Esophagus muscularis mucosa (tissue), 4 donors: ENCODE measurements around the gene TMEM200C. TPM values are rescaled to one million over a fixed set of nuclear protein-coding genes. Genes with fewer than 3 reads are reported as not detected.

Experiments
- DNase-seq: peaks from one replicate; pipeline ENCODE4 v3.0.0-alpha.2; 2017; ENCODE audit errors: extremely low spot score
- H3K27ac ChIP-seq, 4 donors: fragments of 200-600 bp; sonication (generic); replicated peaks in 1 of 4; 1 replicate in 3 of 4; 2 replicates in 1 of 4; pipeline ENCODE4 v1.5.1; 2016 to 2019; ENCODE audit warnings: mild to moderate bottlenecking in 1 of 4
- H3K27me3 ChIP-seq, 4 donors: fragments of 200-600 bp; sonication (generic); one replicate each; pipeline versions ENCODE4 v1.5.1 to v1.6.0; 2016 to 2019
- H3K36me3 ChIP-seq, 4 donors: fragments of 200-600 bp; sonication (generic); one replicate each; pipeline ENCODE4 v1.5.1; 2016 to 2019
- H3K4me1 ChIP-seq, 4 donors: fragments of 200-600 bp; sonication (generic); one replicate each; pipeline ENCODE4 v1.5.1; 2016 to 2019
- H3K4me3 ChIP-seq, 4 donors: fragments of 200-600 bp; sonication (generic); 1 replicate in 2 of 4; 2 replicates in 2 of 4; pipeline ENCODE4 v1.5.1; 2016 to 2019; ENCODE audit warnings: mild to moderate bottlenecking in 4 of 4, moderate library complexity in 1 of 4
- H3K9me3 ChIP-seq, 4 donors: fragments of 200-600 bp; sonication (generic); 1 replicate in 3 of 4; 2 replicates in 1 of 4; pipeline ENCODE4 v1.5.1; 2016 to 2019
- EP300 ChIP-seq: sonication (generic); formaldehyde crosslinking; IDR thresholded peaks from one replicate; pipeline ENCODE4 v1.6.1; 2017; ENCODE audit warnings: antibody characterized with exemption
- POLR2A ChIP-seq: fragments of 450-650 bp; IDR thresholded peaks from one replicate; pipeline ENCODE4 v1.6.1; 2017; ENCODE audit warnings: antibody characterized with exemption, moderate library complexity, mild to moderate bottlenecking, low read depth
- POLR2AphosphoS5 ChIP-seq, 2 donors: sonication (generic); formaldehyde crosslinking; IDR thresholded peaks; one replicate each; pipeline ENCODE4 v1.6.1; 2017; ENCODE audit warnings: antibody characterized with exemption in 2 of 2
- WGBS: methylation state at CpG from one replicate; pipeline ENCODE4 v1.1.5; 2018; 5-methylcytosine and 5-hydroxymethylcytosine counted together
- intact Hi-C: fragments of 100-400 bp; cut with DNase I; formaldehyde crosslinking; loops from one replicate; pipeline ENCODE4 v1.15.1; 2023
- total RNA-seq, 4 donors: library from RNA; depleted of rRNA; stranded (reverse); fragments of >200 nt; gene quantifications; one replicate each; pipeline versions ENCODE4 v1.1.0 to v1.2.1, GENCODE V29; 2016
- TF ChIP-seq, protein P1 (sequence below), 3 experiments: fragments of 200-600 bp in 2 of 3; fragments of 450-650 bp in 1 of 3; sonication (generic) in 2 of 3; IDR thresholded peaks; one replicate each; pipeline ENCODE4 v1.5.1; 2017 to 2019; ENCODE audit warnings: antibody characterized with exemption in 3 of 3, mild to moderate bottlenecking in 2 of 3, moderate library complexity in 1 of 3

TMEM200C gene
- total RNA-seq, 4 donors from 2014 or later, result under 0.01 to 0.92 (median 0.36) TPM

DNA sequence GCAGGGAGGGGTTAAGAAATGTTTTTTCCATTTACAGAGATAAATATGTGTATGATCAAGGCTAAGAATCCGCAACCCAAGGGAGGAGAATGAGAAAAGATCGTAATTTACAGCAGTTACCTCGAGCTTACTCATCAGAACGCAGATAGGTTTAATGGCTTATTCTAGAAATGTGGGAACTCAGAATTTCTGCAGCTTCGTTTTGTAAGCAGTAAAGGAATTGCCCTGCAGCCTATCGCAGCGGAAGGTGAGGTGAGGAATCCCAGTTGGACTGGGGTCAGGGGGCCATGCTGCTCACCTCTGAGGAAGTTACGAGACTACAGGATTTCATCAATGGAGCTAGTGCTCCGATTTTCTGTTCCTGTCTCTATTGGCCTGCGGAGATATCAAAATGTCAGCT lies 8.1 kb upstream of the TMEM200C start:
- TF ChIP-seq POLR2A (no peak), POLR2AphosphoS5 (IDR thresholded peaks at IDR 0.05) (no peak), EP300 (no peak)
- TF ChIP-seq, protein P1, sequence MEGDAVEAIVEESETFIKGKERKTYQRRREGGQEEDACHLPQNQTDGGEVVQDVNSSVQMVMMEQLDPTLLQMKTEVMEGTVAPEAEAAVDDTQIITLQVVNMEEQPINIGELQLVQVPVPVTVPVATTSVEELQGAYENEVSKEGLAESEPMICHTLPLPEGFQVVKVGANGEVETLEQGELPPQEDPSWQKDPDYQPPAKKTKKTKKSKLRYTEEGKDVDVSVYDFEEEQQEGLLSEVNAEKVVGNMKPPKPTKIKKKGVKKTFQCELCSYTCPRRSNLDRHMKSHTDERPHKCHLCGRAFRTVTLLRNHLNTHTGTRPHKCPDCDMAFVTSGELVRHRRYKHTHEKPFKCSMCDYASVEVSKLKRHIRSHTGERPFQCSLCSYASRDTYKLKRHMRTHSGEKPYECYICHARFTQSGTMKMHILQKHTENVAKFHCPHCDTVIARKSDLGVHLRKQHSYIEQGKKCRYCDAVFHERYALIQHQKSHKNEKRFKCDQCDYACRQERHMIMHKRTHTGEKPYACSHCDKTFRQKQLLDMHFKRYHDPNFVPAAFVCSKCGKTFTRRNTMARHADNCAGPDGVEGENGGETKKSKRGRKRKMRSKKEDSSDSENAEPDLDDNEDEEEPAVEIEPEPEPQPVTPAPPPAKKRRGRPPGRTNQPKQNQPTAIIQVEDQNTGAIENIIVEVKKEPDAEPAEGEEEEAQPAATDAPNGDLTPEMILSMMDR (IDR thresholded peaks at IDR 0.05), result no peak
- no peaks in the 10 kb centered on the region for H3K4me1 ChIP-seq
- no peaks in the 10 kb centered on the region for H3K36me3 ChIP-seq
- H3K27me3 ChIP-seq, result peaks cover 0 to 31% (median 2%) of the 10 kb centered on the region in 4 donors
- no peak overlapping the region for H3K4me3 ChIP-seq
- no peak overlapping the region for H3K27ac ChIP-seq
- no peaks in the 10 kb centered on the region for H3K9me3 ChIP-seq
- intact Hi-C loops, result no loop called here
- 92% methylated on average over 10 of the region's 10 CpGs for WGBS
- no peak for DNase-seq

GRCh38 chr18:5900262-5900661 lies 4.9 kb upstream of the TMEM200C start:
- Histone ChIP-seq H3K27ac (no peak overlapping the region), H3K27me3 (peaks cover 0 to 62% (median 13%) of the 10 kb centered on the region in 4 donors), H3K9me3 (no peaks in the 10 kb centered on the region), H3K4me1 (peaks cover 6 to 11% (median 9%) of the 10 kb centered on the region in 4 donors), H3K36me3 (no peaks in the 10 kb centered on the region), H3K4me3 (no peak overlapping the region)
- intact Hi-C loops, result no loop called here
- 79% methylated on average over 6 of the region's 6 CpGs for WGBS
- DNase-seq, result no peak
- TF ChIP-seq, protein P1 (IDR thresholded peaks at IDR 0.05), result no peak
- TF ChIP-seq POLR2AphosphoS5 (IDR thresholded peaks at IDR 0.05) (no peak), POLR2A (no peak), EP300 (no peak)

DNA sequence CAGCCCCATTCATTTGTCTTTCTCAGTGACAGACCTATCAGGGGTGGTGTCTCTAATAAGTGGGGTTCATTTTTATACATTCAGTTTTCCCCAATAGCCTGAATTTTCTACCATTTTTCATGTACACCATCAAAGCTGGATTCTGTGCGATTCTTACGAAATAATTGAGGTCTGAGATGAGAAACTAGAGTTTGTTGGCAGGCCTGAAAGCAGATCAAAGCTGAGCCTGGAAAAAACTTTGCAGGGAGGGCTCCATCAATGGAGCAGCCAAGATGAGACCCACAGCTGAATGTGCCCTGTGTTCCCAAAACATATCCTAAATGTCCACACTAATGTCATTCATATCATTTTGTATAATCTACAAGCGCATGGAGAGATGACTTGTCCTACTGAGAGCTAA lies 4.5 kb upstream of the TMEM200C start:
- Histone ChIP-seq H3K4me1 (peaks cover 7 to 15% (median 13%) of the 10 kb centered on the region in 4 donors), H3K36me3 (no peaks in the 10 kb centered on the region), H3K4me3 (no peak overlapping the region), H3K27me3 (peaks cover 0 to 67% (median 15%) of the 10 kb centered on the region in 4 donors), H3K27ac (no peak overlapping the region), H3K9me3 (no peaks in the 10 kb centered on the region)
- intact Hi-C loops, result no loop called here
- DNase-seq, result no peak
- 93% methylated on average over 3 of the region's 3 CpGs for WGBS
- TF ChIP-seq EP300, result no peak
- TF ChIP-seq POLR2A, result no peak
- TF ChIP-seq, protein P1 (IDR thresholded peaks at IDR 0.05), result no peak
- no peak for TF ChIP-seq POLR2AphosphoS5 (IDR thresholded peaks at IDR 0.05)

GRCh38 chr18:5895876-5896740 lies 786 bp upstream of the TMEM200C start:
- H3K27me3 ChIP-seq, result peaks cover 0 to 91% (median 44%) of the 10 kb centered on the region in 4 donors
- DNase-seq, result no peak
- no peaks in the 10 kb centered on the region for H3K9me3 ChIP-seq
- peak overlapping the region; percentile 17 to 63 (median 38) for H3K27ac ChIP-seq
- WGBS, result 6% methylated on average over 9 of the region's 41 CpGs
- no peaks in the 10 kb centered on the region for H3K36me3 ChIP-seq
- TF ChIP-seq, protein P1 (IDR thresholded peaks at IDR 0.05), result no peak
- TF ChIP-seq POLR2AphosphoS5 (IDR thresholded peaks at IDR 0.05) (no peak), EP300 (no peak), POLR2A (no peak)
- peaks cover 13 to 28% (median 25%) of the 10 kb centered on the region in 4 donors for H3K4me1 ChIP-seq
- intact Hi-C loops, result no loop called here
- peak overlapping the region; percentile 51 to 62 (median 54) for H3K4me3 ChIP-seq
